CD4-positive, alpha-beta T cell treated with Interleukin-12 subunit alpha and Interleukin-12 subunit beta, for 1 hour (primary cell): ENCODE results near the gene RPL19.

ENCODE experiments used
- DNase-seq: peaks from one replicate; pipeline ENCODE4 v3.0.0-alpha.2; 2020

RPL19 gene

DNA sequence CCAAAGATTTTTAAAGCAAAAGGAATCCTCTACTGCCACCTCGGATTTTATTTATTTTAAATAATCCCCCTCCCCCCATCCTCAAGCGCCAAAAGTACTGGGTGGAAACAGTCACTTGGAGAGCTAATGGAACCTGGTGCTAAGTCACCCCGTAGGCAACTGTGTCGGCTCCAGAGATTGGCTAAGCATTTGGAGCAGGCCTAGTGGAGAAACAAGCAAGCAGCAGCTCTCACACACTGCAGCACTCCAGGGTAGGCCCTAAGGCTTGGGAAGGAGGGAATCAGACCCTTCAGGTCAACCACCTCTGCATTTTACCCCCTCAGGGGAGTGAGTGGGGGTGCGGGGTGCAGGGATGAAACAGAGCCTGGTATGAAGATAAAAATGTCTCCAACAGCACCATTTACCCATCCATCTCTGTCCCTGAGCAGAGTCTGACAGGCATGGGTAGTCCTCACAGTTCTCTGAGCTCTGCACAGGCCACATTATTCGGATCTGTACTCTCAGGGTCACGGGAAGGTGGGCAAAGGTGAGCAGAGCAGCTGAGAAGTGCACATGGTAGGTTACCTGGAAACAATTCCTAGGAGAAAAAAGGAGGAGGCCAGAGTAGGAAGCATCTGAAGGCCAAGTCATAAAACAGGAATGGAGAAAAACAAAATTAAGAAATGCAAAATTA is 52.8 kb downstream of the RPL19 start:
- no peak for DNase-seq
